ENCODE data around the gene MED27.
A peak's percentile ranks its signal among the peaks of the same experiment; 100 is the strongest.

Gene MED27

GRCh38 chr9:131853434-131853833 lies 226.2 kb downstream of the MED27 start:
- no peak for DNase-seq (ENCODE audit: low spot score)

GRCh38 chr9:131851414-131851813 lies 228.3 kb downstream of the MED27 start:
- DNase-seq (ENCODE audit: low spot score), result no peak

GRCh38 chr9:131849391-131849790 lies 230.3 kb downstream of the MED27 start:
- no peak for DNase-seq (ENCODE audit: low spot score)

DNA sequence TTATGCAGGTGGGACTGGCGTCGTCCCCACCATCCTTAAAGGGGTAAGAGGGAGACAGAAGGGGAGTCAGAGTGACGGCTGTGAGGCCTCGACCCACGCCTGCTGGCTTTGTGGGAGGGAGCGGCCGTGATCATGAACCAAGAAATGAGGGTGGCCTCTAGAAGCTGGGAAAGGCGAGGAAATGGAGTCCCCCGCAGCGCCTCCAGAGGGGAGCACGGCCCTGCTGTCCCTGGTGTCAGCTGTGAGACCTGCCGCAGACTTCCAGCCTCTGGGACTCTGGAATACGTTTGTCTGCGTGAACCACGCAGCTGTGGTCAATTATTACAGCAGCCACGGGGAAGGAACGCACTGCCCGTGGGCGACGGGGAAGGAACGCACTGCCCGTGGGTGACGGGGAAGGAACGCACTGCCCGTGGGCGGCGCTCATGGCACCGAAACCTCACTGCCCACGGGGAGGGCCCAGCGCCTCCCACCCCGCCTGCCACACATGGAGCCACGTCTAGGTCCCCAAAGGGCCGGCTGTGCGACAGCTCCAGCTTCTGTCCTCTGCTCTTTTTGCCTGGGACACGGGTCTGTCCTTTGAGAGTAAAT lies 231.0 kb downstream of the MED27 start:
- DNase-seq (ENCODE audit: low spot score), result no peak

- no peak for DNase-seq (ENCODE audit: low spot score)
Measured at GRCh38 chr9:131847665-131848354, 231.9 kb downstream of the MED27 start.

DNA sequence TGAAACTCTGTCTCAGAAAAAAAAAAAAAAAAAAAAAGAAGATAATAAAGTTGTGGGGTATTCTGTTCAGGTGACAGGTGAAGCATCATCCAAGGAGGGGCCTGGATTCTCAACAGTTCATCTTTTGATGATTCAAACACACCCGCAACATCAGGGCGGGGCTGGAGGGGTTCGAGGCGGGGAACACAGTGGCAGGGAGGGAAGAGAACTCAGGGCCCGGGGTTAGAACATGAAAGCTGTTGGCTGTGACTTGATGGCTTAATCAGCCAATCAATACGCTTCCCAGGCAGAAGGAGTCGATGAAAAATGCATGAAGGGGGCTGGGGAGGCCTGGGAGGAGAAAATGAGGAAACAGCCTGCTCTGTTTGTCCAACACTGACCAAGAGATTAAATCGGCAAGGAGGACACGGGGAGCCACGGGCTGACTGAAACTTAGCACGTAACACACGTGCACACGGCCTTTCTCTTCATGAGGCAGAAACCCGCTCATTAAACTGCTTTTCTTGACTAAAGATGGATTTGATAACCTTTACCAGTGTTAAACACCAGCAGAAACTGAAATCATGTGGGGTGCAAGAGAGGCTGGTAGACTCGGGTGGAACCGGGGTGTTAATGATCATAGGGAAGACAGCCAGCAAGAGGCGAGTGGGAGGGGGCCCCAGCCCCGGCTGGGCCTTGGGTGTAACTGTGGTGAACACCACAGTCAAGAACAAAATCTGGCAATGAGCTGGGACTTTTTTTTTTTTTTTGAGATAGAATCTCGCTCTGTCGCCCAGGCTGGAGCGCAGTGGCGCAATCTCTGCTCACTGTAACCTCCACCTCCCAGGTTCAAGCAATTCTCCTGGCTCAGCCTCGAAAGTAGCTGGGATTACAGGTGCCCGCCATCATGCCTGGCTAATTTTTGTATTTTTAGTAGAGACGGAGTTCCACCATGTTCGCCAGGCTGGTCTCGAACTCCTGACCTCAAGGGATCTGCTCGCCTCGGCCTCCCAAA lies 234.1 kb downstream of the MED27 start:
- no peak for DNase-seq (ENCODE audit: low spot score)

GRCh38 chr9:131844745-131845118 lies 234.9 kb downstream of the MED27 start:
- DNase-seq (ENCODE audit: low spot score), result no peak

DNA sequence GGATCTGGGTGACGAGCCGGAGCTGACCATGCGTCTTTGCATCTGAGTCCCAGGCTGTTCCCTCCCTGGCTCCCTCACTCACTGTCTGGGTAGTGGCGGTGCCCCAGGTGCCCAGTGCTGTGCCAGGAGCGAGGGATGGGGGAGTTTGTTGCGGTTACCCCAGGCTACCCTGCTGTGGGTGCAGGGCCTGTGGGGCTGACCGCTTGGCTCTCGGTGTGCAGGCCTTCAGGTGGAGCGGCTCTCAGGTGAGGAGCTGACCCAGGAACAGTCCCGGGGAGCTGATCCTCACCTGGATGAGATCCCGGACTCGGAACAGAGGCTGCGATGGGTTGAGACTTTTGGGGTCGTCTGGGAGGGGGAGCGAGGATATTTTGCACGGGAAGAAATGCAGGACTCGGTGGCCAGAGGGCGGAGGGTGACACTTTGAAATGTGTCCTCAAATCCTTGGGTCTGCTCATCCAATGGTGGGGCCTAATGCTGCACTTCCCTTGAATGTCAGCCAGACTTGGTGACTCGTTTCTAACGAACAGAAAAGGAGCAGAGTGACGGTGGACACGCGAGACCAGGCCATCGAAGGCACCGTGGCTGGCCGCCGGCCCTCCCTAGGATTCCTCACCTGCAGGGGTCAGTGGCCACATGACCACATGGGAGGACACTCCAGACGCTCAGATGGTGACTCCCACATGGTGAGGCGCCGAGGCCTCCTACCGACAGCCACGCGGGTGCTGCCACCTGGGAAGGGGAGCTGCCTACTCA lies 235.5 kb downstream of the MED27 start:
- no peak for DNase-seq (ENCODE audit: low spot score)

DNA sequence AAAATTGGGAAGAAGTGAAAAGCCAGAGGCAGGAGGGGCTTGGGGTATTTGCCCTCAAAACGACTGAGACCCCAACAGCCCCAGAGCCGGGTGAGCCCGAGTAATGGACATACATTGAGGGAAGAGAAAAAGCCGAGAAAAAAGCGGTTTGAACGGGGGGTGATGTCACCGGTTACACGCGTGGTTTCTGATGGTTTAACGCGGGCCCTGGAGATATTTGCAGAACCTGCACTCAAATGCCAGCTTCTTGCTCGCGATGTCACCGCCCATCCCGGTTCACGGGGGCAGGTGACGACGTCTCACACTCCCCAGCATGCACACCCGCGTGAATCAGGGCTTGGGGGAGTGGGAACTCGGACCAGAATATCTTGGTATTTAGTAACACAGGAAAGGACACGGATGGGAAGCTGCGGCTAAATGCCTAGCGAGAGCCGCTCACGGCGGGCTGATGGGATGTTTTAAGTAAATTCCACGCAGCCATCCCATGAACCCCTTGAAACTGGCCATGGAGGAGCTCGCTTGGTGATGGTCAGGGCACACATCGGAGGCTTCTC lies 237.8 kb downstream of the MED27 start:
- no peak for DNase-seq (ENCODE audit: low spot score)

- DNase-seq (ENCODE audit: low spot score), result no peak
Measured at GRCh38 chr9:131840751-131841702, 238.6 kb downstream of the MED27 start.

GRCh38 chr9:131840220-131840619 lies 239.4 kb downstream of the MED27 start:
- DNase-seq (ENCODE audit: low spot score), result peak; percentile 70

- DNase-seq (ENCODE audit: low spot score), result no peak
Measured at GRCh38 chr9:131839281-131840084, 240.2 kb downstream of the MED27 start.

- DNase-seq (ENCODE audit: low spot score), result peak; percentile 68
Measured at GRCh38 chr9:131838530-131839280, 241.0 kb downstream of the MED27 start.

DNA sequence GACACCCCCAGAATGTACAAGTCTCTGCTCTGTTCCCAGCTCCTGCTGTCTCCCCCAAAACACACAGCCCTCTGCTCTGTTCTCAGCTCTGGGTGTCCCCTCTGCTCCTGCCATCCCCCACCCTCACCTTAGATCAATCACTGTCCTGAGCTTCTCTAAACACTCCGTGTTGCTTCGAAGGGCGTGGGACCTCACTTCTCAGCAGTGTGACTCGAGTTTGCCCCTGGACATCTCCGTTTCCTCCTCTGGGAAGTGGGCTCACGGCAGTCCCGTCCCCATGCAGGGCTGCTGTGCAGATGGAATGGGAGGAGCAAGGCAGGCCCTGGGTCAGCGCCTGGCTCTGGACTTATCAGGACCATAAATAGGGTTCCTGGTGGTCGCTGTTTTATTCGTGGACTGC lies 241.8 kb downstream of the MED27 start:
- no peak for DNase-seq (ENCODE audit: low spot score)

- DNase-seq (ENCODE audit: low spot score), result peak; percentile 79
Measured at GRCh38 chr9:131837316-131837715, 242.4 kb downstream of the MED27 start.

- DNase-seq (ENCODE audit: low spot score), result no peak
Measured at GRCh38 chr9:131836607-131837315, 242.9 kb downstream of the MED27 start.

- no peak for DNase-seq (ENCODE audit: low spot score)
Measured at GRCh38 chr9:131836021-131836420, 243.6 kb downstream of the MED27 start.

Data from iPS-NIHi11 (cell line).